ENCODE measurements around the gene FAM111B. TPM values are rescaled to one million over a fixed set of nuclear protein-coding genes. Genes with fewer than 3 reads are reported as not detected.
"Not testable (repeated sequence)": the region's sequence is repeated elsewhere in the genome, so short reads cannot be mapped to it uniquely, and the experiment has no call there.

The FAM111B gene
- total RNA-seq, 1 experiment from 2014 or later: 50.1 TPM

DNA sequence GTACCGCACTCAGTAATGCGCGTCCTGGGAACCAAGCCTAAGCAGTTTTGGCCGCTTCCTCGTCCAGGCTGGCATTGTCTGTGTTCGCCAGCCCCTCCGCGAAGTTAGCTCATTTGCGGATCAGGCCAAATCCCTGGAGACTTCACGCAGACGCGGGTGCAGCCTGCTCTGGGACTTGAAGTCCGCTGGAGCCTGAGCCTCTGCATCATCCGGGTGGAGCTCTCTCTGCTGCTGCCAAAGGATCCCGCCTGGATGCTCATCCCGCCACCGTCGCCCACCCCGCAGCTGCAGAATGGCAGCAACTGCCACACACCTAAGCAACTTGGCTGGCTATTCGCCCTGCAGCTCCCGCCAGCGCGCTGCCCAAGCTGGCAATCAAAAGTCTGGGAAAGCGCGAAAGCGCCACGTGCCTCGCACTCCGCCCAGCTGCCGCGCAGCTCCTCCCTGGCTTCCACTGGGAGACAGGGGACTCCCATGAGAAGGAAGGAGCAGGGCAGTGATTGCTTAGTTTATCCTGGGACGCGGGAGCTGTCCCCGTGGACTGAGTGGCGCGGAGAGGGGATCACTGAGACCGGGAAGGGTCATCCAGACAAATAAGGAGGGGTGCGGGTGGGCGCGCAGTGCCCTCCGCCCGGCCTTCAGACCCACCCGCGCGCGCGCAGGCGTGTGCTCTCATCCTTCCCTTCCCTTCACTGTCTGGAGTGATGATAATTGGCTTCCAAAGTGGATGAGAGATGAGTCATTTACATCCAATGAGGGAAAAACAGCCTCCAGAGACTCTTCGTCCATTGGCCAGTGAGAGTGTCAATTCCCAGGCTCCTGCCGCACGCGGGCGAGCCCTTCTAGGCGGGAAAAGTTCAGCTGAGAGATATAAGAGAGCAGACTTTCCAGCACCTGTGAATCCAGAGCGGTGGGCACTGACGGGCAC, 44.2 kb upstream of the FAM111B start:
- TF ChIP-seq, protein P1, sequence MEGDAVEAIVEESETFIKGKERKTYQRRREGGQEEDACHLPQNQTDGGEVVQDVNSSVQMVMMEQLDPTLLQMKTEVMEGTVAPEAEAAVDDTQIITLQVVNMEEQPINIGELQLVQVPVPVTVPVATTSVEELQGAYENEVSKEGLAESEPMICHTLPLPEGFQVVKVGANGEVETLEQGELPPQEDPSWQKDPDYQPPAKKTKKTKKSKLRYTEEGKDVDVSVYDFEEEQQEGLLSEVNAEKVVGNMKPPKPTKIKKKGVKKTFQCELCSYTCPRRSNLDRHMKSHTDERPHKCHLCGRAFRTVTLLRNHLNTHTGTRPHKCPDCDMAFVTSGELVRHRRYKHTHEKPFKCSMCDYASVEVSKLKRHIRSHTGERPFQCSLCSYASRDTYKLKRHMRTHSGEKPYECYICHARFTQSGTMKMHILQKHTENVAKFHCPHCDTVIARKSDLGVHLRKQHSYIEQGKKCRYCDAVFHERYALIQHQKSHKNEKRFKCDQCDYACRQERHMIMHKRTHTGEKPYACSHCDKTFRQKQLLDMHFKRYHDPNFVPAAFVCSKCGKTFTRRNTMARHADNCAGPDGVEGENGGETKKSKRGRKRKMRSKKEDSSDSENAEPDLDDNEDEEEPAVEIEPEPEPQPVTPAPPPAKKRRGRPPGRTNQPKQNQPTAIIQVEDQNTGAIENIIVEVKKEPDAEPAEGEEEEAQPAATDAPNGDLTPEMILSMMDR (conservative IDR thresholded peaks at IDR 0.05; ENCODE audit: low read depth, low read length): no peak
- peak; percentile 57 for TF ChIP-seq EZH2 (IDR thresholded peaks at IDR 0.05; ENCODE audit: borderline replicate concordance, low read depth, low read length, poor library complexity, severe bottlenecking)
- ChIA-PET POLR2A (ENCODE audit: low non-redundant PET) (no interaction called here), CTCF (no interaction called here)
- Histone ChIP-seq H3K27me3 (replicated peaks; ENCODE audit: insufficient read depth, low read depth, low read length, poor library complexity) (peaks cover 61% of the 10 kb centered on the region), H3K27ac (ENCODE audit: low read depth, low read length, poor library complexity, severe bottlenecking) (no peak overlapping the region), H3K4me1 (ENCODE audit: insufficient read depth, low read length, poor library complexity, severe bottlenecking) (no peaks in the 10 kb centered on the region), H3K4me3 (ENCODE audit: low read depth, low read length, poor library complexity, severe bottlenecking) (no peak overlapping the region), H3K9me3 (ENCODE audit: low read depth, low read length, poor library complexity, severe bottlenecking) (no peaks in the 10 kb centered on the region), H3K36me3 (ENCODE audit: insufficient read depth, low read length, poor library complexity, severe bottlenecking) (no peaks in the 10 kb centered on the region)
- DNase-seq (ENCODE audit: low spot score): peak; percentile 8
- intact Hi-C loops (cut with micrococcal nuclease; ENCODE audit: unreplicated experiment): no loop called here
- no TSS peak for BruUV-seq (replicated peaks)

DNA sequence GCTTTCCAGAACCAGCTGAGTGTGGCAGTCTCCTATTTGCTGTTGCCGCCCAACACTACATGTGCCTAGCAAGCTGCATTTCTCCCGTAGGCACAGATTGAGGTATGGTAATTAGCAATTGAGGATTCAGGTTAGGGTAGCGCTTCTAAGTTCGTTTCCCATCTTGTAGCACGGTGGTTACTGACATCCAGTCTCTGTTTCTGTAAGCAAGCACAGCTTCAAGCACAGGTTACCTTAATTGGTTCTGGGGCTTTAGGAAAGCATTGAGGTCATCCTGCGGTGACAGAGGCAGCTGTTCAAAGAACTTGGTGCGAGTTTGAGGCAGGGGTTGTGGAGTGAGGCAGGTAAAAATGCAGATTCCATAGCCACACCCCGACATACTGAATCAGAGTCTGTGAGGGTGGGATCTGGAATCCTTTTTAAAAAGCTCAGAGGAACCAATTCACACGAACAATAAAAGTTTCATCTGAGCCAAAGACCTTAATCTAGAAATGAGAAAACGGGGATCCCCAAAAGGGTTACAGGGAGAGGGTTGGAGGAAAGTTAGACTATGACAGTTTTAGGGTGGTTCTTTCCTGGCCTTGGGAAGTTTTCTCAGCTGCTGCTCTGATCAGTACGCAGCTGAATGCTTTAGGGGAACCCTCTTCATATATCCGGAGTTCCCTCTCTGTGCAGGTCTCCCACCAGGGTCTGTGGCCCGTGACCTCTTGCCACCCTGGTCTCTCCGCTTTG, 42.9 kb upstream of the FAM111B start:
- H3K9me3 ChIP-seq (ENCODE audit: low read depth, low read length, poor library complexity, severe bottlenecking); BruUV-seq (replicated peaks); DNase-seq (ENCODE audit: low spot score); H3K27ac ChIP-seq (ENCODE audit: low read depth, low read length, poor library complexity, severe bottlenecking); CTCF ChIA-PET; H3K4me3 ChIP-seq (ENCODE audit: low read depth, low read length, poor library complexity, severe bottlenecking); H3K4me1 ChIP-seq (ENCODE audit: insufficient read depth, low read length, poor library complexity, severe bottlenecking); H3K36me3 ChIP-seq (ENCODE audit: insufficient read depth, low read length, poor library complexity, severe bottlenecking); intact Hi-C loops (cut with micrococcal nuclease; ENCODE audit: unreplicated experiment): not testable (repeated sequence)
- peaks cover 67% of the 10 kb centered on the region for H3K27me3 ChIP-seq (replicated peaks; ENCODE audit: insufficient read depth, low read depth, low read length, poor library complexity)
- POLR2A ChIA-PET (ENCODE audit: low non-redundant PET): interaction anchor here (0.6 kb wide), 1 partner anchor 85 kb away, joined by 3 read pairs; no protein-coding TSS in a partner anchor

DNA sequence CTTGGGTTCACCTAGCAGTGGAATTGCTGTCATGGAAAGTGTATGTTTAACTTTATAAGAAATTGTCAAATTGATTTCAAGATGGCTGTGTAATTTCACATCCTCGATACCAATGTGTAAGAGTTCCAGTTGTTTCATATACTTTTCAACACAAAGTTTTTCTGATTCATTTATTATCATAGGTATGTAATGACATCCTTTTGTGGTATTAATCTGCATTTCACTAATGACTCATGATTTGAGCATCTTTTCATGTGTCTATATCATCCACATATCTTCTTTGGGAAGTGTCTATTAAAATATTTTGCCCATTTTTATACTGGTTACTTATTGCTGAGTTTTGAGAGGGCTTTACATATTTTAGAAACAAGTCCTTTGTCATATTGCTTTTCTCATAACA, 38.0 kb upstream of the FAM111B start:
- no TSS peak for BruUV-seq (replicated peaks)

More for the DNA sequence above, 38.0 kb upstream of the FAM111B start:
- Histone ChIP-seq H3K4me1 (ENCODE audit: insufficient read depth, low read length, poor library complexity, severe bottlenecking) (no peaks in the 10 kb centered on the region), H3K27ac (ENCODE audit: low read depth, low read length, poor library complexity, severe bottlenecking) (no peak overlapping the region), H3K9me3 (ENCODE audit: low read depth, low read length, poor library complexity, severe bottlenecking) (no peaks in the 10 kb centered on the region), H3K36me3 (ENCODE audit: insufficient read depth, low read length, poor library complexity, severe bottlenecking) (no peaks in the 10 kb centered on the region), H3K4me3 (ENCODE audit: low read depth, low read length, poor library complexity, severe bottlenecking) (no peak overlapping the region), H3K27me3 (replicated peaks; ENCODE audit: insufficient read depth, low read depth, low read length, poor library complexity) (peaks cover 79% of the 10 kb centered on the region)
- no peak for DNase-seq (ENCODE audit: low spot score)
- CTCF ChIA-PET: no interaction called here
- no peak for TF ChIP-seq EZH2 (IDR thresholded peaks at IDR 0.05; ENCODE audit: borderline replicate concordance, low read depth, low read length, poor library complexity, severe bottlenecking)
- TF ChIP-seq, protein P1 (conservative IDR thresholded peaks at IDR 0.05; ENCODE audit: low read depth, low read length): no peak
- POLR2A ChIA-PET (ENCODE audit: low non-redundant PET): no interaction called here
- intact Hi-C loops (cut with micrococcal nuclease; ENCODE audit: unreplicated experiment): no loop called here

Data from A673 (cell line).